ENCODE measurements around the gene TSPAN16.
"Not testable (repeated sequence)": the region's sequence is repeated elsewhere in the genome, so short reads cannot be mapped to it uniquely, and the experiment has no call there.

TSPAN16 gene

GRCh38 chr19:11269408-11269807 is 26.6 kb upstream of the TSPAN16 start:
- DNase-seq: no peak

DNA sequence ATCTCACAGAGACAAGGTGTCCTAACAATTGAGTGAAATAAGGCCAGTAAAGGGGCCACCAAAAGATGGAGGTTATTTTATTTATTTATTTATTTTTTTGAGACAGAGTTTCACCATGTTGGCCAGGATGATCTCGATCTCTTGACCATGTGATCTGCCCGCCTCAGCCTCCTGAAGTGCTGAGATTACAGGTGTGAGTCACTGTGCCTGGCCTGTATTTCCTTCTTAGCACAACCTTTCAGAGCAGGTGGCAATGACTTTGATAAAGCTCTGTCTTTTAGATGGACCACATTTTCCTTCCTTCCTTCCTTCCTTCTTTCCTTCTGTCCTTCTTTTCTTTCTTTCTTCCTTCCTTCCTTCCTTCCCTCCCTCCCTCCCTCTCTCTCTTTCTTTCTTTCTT is 22.7 kb upstream of the TSPAN16 start:
- no peak for DNase-seq

DNA sequence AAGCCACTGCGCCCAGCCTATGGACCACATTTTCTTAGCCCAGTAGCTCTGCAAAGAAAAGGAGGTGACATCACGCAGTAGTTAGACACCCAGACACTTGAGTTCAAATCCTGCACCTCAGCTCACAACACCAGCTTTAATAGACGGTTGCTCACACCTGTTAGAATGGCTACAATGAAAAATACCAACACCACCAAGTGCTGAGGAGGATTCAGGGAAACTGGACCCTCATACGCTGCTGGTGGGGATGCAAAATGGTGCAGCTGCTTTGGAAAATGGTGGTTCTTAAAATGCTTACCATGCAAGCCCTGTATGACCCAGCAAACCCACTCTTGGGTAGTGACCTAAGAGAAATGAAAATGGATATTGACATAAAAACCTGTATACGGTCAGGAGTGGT is 22.0 kb upstream of the TSPAN16 start:
- no peak for DNase-seq

DNA sequence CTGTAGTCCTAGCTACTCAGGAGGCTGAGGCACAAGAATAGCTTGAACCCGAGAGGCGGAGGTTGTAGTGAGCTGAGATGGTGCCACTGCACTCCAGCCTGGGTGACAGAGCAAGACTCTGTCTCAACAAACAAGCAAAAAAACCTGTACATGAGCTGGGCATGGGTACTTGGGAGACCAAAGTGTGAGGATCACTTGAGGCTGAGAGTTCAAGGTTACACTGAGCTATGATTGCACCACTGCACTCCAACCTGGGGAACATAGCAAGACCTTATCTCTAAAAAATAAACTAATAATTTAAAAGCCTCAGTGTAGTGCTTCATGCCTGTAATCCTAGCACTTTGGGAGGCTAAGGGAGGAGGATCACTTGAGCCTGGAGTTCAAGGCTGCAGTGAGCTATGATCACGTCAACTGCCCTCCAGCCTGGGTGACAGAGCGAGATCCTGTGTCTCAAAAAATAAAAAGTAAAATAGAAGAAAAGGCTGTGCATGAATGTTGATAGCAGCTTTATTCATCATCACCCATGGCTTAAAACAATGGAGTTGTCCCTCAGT is 21.4 kb upstream of the TSPAN16 start:
- DNase-seq: no peak

GRCh38 chr19:11278670-11279069 is 17.3 kb upstream of the TSPAN16 start:
- DNase-seq: no peak

DNA sequence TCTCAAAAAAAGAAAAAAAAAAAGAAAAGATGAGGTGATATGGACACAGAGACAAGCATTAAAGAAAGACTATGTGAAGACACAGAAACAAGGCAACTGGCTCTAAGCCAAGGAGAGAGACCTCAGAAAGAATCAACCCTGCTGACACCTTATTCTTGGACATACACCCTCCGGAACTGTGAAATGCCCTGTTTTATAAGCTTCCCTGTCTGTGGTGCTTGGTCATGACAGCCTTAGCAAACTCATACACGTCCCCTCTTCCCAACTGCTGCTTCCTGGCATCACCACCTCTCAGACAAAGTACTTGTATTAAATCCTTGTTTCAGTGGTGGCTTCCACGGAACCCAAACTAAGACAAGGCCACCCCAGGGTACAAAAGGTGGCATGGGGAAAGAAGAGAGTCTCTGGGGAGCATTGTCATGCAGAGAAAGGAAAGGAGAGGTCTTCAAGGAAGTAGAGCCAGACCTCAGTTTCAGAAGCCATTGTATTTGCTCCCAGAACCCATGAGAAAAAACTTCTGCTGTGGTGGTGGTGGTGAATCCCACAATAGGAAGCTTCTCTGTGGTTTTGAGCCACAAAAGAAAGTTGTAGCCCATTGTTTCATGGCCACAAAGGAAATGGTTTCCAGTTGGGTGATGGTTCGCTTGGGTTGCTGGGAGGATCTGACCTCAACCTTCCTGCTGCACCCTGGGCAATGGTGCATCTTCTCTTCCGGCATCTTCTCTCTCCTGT is 16.3 kb upstream of the TSPAN16 start:
- no peak for DNase-seq

GRCh38 chr19:11281356-11282049 is 14.5 kb upstream of the TSPAN16 start:
- no peak for DNase-seq

- DNase-seq: no peak
These were observed 11.4 kb upstream of the TSPAN16 start for GRCh38 chr19:11284515-11284914.

GRCh38 chr19:11286312-11286974 is 9.5 kb upstream of the TSPAN16 start:
- no peak for DNase-seq

- no peak for DNase-seq
These were observed 7.6 kb upstream of the TSPAN16 start for GRCh38 chr19:11288349-11288748.

- DNase-seq: no peak
These were observed 5.7 kb upstream of the TSPAN16 start for GRCh38 chr19:11290256-11290655.

GRCh38 chr19:11291415-11291814 is 4.5 kb upstream of the TSPAN16 start:
- no peak for DNase-seq

DNA sequence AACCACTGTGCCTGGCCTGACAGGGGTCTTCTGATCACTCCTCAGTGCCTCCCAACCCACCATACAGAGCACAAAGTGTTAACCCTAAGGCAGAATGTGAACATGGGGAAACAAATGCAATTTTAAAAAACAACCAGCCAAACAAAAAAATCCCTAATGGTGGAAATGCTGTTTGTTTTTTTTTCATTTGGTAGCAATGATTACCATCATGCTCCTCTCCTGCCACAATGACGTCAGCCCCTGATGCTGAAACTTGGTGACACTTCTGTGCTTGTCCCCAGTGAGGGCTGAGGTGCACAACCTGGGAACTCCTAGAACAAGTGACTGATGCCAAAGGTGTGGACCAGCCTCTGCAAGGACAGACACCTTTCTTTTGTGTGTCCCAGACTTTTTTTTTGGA is 4.0 kb upstream of the TSPAN16 start:
- no peak for DNase-seq

DNA sequence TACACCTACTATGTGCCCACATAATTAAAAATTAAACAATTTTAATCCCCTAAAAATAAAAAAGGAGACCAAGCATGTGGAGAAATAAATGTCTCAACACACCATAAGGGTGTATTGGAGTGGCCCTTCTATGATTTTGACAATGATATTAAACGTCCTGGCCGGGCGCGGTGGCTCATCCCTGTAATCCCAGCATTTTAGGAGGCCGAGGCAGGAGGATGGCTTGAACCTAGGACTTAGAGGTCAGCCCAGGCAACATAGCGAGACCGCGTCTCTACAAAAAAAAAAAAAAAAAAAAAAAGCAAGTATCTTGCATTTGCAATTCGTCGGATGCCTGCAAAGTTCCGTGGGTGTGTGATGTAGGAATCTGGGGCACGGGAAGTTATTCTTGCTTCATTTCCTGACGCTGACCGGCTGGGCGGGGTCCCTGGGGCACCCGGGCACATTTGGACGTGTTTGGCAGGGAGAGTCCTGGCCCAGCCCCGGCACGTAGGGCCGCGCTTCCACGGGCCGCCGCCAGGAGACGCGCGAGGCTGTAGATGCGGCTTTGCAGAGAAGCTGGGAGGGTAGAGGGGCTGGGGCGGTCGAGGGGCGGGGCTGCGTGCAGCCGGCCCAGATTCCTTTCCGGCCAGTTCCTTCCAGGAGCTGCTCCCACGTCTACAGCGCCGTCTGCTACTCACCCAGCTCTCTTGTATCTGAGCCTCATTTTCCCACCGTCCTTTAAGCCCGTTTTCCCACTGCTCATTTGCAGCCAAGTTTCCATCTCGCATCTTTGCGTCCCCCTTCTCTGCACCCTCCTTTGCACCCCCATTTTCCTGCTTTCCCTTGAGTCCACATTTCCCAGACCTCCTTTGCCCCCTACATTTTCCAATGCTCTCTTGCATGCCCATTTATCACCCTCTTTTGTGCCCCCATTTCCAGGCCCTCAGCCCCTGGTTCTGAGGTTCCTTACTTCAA is 2.2 kb upstream of the TSPAN16 start:
- peak; percentile 82 for DNase-seq

GRCh38 chr19:11295180-11295579 is 780 bp upstream of the TSPAN16 start:
- no peak for DNase-seq

DNA sequence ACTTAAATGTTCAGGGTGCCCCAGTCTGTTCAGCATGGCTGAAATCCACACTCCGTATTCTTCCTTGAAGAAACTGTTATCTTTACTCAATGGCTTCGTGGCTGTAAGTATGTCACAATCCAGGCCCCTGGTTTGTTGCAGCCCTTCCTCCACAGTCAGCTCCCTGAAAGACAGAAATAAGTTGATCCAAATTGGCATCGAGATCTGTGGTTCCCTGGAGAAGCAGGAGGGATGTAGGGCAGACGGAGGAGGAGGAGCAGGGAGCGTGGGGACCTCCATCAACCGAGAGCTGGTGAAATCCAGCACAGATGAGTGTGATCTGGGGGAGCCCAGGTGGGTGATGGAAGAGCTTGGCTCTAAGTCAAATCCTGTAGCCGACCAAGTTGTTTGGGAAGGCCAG is 304 bp downstream of the TSPAN16 start:
- no peak for DNase-seq

DNA sequence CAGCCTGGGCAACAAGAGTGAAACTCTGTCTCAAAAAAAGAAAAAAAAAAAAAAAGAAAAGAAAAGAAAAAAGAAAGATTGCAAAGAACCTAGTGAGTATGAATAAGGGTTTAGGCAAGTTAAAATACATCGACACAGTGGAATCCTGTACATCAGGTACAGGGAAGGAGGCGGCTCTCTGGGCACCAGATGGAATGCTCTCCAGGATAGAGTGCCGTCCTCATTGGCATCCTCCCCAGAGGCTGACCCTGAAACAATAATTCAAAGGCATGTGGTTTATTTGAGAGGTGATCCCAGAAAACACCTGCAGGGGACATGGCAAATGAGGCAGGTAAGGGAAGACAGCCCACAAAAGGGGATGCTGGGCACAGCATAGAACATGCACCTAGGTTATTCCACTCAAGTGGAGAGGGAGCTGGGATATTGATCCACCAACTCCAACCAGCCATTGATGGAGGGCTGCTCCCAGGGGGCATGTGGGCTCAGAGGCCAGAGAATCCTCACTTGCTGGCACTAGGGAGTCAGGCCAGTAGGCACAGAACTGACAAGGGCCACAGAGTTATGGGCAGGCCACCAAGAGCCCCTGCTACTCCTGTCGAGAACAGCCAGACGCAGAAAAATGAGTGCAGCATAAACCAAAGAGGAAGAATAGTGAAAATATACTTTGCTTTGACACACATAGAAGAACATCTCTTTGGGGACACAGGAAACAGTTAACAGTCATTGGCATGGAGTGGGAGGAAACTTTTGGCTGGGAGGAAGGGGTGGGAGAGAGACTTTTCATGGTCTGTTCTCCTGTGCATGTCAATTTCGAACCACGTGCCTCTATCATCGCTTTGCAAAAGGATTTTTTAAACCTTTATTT is 4.2 kb downstream of the TSPAN16 start:
- DNase-seq: no peak

DNA sequence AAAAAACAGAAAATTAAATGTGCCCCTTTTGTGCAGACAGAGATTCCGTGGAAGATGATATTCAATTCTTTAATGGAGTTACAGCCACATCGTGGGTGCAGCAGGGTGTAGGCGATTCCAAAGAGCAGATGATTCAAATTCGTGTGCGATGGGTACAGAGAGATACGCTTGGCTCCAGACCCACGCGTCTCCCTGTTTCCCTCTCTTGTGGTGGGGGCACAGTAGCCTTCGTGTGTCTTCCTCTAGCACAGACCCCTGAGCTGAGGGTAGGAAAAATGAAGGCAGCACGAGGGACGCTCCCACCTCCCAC is 4.8 kb downstream of the TSPAN16 start:
- DNase-seq: no peak

GRCh38 chr19:11304936-11305335 is 9.0 kb downstream of the TSPAN16 start:
- no peak for DNase-seq

DNA sequence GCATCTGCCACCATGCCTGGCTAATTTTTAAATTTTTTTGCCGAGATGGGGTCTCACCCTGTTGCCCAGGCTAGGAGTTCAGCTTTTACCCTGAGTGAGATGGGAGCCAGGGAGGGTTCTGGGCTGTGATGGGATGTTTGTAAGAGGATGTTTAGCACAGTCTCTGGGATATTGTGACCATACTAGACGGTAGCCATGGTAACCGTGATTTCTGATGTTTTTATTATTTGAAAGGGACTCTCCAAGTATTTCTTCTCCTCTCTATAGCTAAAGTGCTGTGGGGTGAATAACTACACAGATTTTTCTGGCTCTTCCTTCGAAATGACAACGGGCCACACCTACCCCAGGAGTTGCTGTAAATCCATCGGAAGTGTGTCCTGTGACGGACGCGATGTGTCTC is 10.4 kb downstream of the TSPAN16 start:
- no peak for DNase-seq

DNA sequence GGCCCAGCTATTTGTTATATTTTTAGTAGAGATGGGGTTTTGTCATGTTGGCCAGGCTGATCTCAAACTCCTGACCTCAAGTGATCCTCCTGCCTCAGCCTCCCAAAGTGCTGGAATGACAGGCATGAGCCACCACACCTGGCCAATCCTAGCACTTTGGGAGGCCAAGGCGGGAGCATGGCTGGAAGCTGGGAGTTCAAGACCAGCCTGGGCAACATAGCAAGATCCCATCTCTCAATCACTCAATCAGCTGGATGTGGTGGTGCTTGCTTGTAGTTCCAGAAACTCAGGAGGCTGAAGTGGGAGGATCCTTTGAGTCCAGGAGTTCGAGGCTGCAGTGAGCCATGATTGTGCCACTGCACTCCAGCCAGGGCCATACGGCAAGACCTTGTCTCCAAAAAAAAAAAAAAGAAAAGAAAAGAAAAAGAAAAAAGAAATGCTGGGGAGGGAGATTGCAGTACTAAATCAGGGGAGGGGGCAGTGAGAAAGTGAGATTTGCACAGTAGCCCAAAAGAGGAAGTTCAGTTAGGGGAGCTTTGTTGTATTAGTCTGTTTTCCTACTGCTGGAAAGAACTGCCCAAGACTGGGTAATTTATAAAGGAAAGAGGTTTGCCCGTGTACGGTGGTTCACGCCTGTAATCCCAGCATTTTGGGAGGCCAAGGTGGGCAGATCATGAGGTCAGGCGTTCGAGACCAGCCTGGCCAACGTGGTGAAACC is 24.5 kb downstream of the TSPAN16 start:
- DNase-seq: not testable (repeated sequence)

Measured in NCI-H2171 (cell line).